HCT116 (cell line): ENCODE results near the gene SMIM26. TPM values are rescaled to one million over a fixed set of nuclear protein-coding genes. Genes with fewer than 3 reads are reported as not detected.

Source experiments
- ATAC-seq: fragments of 200-7000 bp; cut with Tn5 transposase; 2 replicates; pipeline ENCODE4 v1.9.1; 2020; ENCODE audit warnings: mild to moderate bottlenecking, moderate library complexity
- BruUV-seq: library from RNA; stranded (reverse); fragments of 400-500 nt; replicated peaks from 2 replicates; lab custom pipeline; 2021; lab: Mats Ljungman, UMichigan
- CTCF ChIA-PET: fragments of 300-600 bp; sonication (Branson Sonifier 250); formaldehyde crosslinking; loops from one replicate; lab custom pipeline; 2021; ENCODE audit warnings: antibody characterized with exemption; lab: Charles Lee
- POLR2A ChIA-PET: fragments of 300-600, 350-600 bp; sonication (Branson Sonifier 250); formaldehyde crosslinking; loops from one replicate; lab custom pipeline; 2021; ENCODE audit warnings: antibody characterized with exemption; lab: Charles Lee
- RAD21 ChIA-PET, 2 experiments: fragments of 300-600 bp; sonication (Branson Sonifier 250); formaldehyde crosslinking; loops; one replicate each; lab custom pipeline; 2023; ENCODE audit warnings: low total read pairs in 2 of 2; ENCODE audit not compliant: uncharacterized antibody in 2 of 2, unreplicated experiment in 2 of 2, low non-redundant PET in 1 of 2; lab: Charles Lee
- DNase-seq: peaks from one replicate; pipeline ENCODE4 v3.0.0-alpha.2; 2010; ENCODE audit warnings: low read depth, low spot score
- H2AFZ ChIP-seq: fragments of 200-600 bp; shearing (Covaris generic), sonication (generic); 2 replicates; pipeline ENCODE4 v1.6.1; 2017; ENCODE audit warnings: low read depth, mixed run types, mixed read lengths, antibody characterized with exemption, low read length; ENCODE audit not compliant: poor library complexity, severe bottlenecking
- H3K27ac ChIP-seq: 2 replicates; pipeline ENCODE4 v1.5.1; 2012; ENCODE audit warnings: low read depth, low read length
- H3K27me3 ChIP-seq: fragments of 200-600 bp; sonication (generic); 2 replicates; pipeline ENCODE4 v1.6.1; 2016; ENCODE audit warnings: mixed run types, low read length, mixed read lengths; ENCODE audit not compliant: insufficient read depth
- H3K36me3 ChIP-seq, 2 experiments: fragments of 200-500 bp in 1 of 2; fragments of 200-600 bp in 1 of 2; sonication (Bioruptor generic) in 1 of 2; sonication (generic) in 1 of 2; 2 replicates each; pipeline versions ENCODE4 v1.5.1 to v1.6.1; 2014 to 2016; ENCODE audit warnings: low read length in 2 of 2, inconsistent platforms in 1 of 2, mixed read lengths in 1 of 2, mixed run types in 1 of 2; ENCODE audit not compliant: insufficient read depth in 2 of 2, control insufficient read depth in 1 of 2
- H3K4me1 ChIP-seq, 2 experiments: fragments of 200-600 bp in 1 of 2; sonication (generic) in 1 of 2; 2 replicates each; pipeline versions ENCODE4 v1.5.1 to v1.6.1; 2012 to 2017; ENCODE audit warnings: low read length in 2 of 2, inconsistent platforms in 1 of 2, mild to moderate bottlenecking in 1 of 2, mixed read lengths in 1 of 2, mixed run types in 1 of 2, moderate library complexity in 1 of 2; ENCODE audit not compliant: insufficient read depth in 2 of 2, control insufficient read depth in 1 of 2
- H3K4me2 ChIP-seq: fragments of 200-600 bp; sonication (generic); 2 replicates; pipeline ENCODE4 v1.6.1; 2017; ENCODE audit warnings: mixed run types, low read length, mixed read lengths
- H3K4me3 ChIP-seq, 2 experiments: fragments of 200-600 bp in 1 of 2; sonication (generic) in 1 of 2; replicated peaks in 1 of 2; 2 replicates each; pipeline ENCODE4 v1.5.1; 2011 to 2016; ENCODE audit warnings: low read length in 2 of 2, control low read depth in 1 of 2, low read depth in 1 of 2, mild to moderate bottlenecking in 1 of 2, mixed read lengths in 1 of 2, mixed run types in 1 of 2
- H3K79me2 ChIP-seq: fragments of 200-600 bp; sonication (generic); 2 replicates; pipeline ENCODE4 v1.6.1; 2017; ENCODE audit warnings: mild to moderate bottlenecking, mixed run types, low read length, moderate library complexity, mixed read lengths; ENCODE audit not compliant: insufficient read depth
- H3K9ac ChIP-seq: fragments of 200-600 bp; sonication (generic); 2 replicates; pipeline ENCODE4 v1.6.1; 2016; ENCODE audit warnings: low read length, mixed read lengths
- H3K9me2 ChIP-seq: fragments of 200-600 bp; sonication (generic), shearing (Covaris generic); 2 replicates; pipeline ENCODE4 v1.6.1; 2017; ENCODE audit warnings: mixed run types, mild to moderate bottlenecking, moderate library complexity; ENCODE audit not compliant: insufficient read depth
- H3K9me3 ChIP-seq, 2 experiments: fragments of 200-500 bp in 1 of 2; fragments of 200-600 bp in 1 of 2; sonication (Bioruptor generic) in 1 of 2; sonication (generic) in 1 of 2; 2 replicates each; pipeline ENCODE4 v1.6.1; 2014 to 2017; ENCODE audit warnings: low read length in 2 of 2, mixed read lengths in 2 of 2, inconsistent platforms in 1 of 2, low read depth in 1 of 2, mild to moderate bottlenecking in 1 of 2, mixed run types in 1 of 2, moderate library complexity in 1 of 2; ENCODE audit not compliant: control insufficient read depth in 1 of 2, insufficient read depth in 1 of 2
- H4K20me1 ChIP-seq: fragments of 200-600 bp; sonication (generic), shearing (Covaris generic); 2 replicates; pipeline ENCODE4 v1.6.1; 2017; ENCODE audit warnings: mixed run types, mild to moderate bottlenecking, moderate library complexity; ENCODE audit not compliant: insufficient read depth
- CBX3 ChIP-seq: IDR thresholded peaks from 2 replicates; pipeline ENCODE4 v1.6.1; 2012; ENCODE audit warnings: low read depth
- CEBPB ChIP-seq: IDR thresholded peaks from 2 replicates; pipeline ENCODE4 v1.6.1; 2012; ENCODE audit warnings: low read depth
- EGR1 ChIP-seq: IDR thresholded peaks from 2 replicates; pipeline ENCODE4 v1.6.1; 2012; ENCODE audit warnings: low read depth
- ELF1 ChIP-seq: IDR thresholded peaks from 2 replicates; pipeline ENCODE4 v1.6.1; 2012; ENCODE audit warnings: low read depth, borderline replicate concordance
- EZH2 ChIP-seq: fragments of 200-600 bp; sonication (generic); IDR thresholded peaks from 2 replicates; pipeline ENCODE4 v1.6.1; 2017; ENCODE audit warnings: antibody characterized with exemption, mixed run types
- EZH2phosphoT487 ChIP-seq: fragments of 200-600 bp; IDR thresholded peaks from 2 replicates; pipeline ENCODE4 v1.6.1; 2018; ENCODE audit warnings: antibody characterized with exemption, borderline replicate concordance
- FOSL1 ChIP-seq: IDR thresholded peaks from 2 replicates; pipeline ENCODE4 v1.6.1; 2012; ENCODE audit warnings: low read depth
- JUND ChIP-seq: IDR thresholded peaks from 2 replicates; pipeline ENCODE4 v1.6.1; 2012
- POLR2AphosphoS5 ChIP-seq: IDR thresholded peaks from 2 replicates; pipeline ENCODE4 v1.6.1; 2011; ENCODE audit warnings: mild to moderate bottlenecking, low read depth, low read length, moderate library complexity
- REST ChIP-seq: IDR thresholded peaks from 2 replicates; pipeline ENCODE4 v1.6.1; 2012; ENCODE audit warnings: low read depth
- SIN3A ChIP-seq: IDR thresholded peaks from 2 replicates; pipeline ENCODE4 v1.6.1; 2012; ENCODE audit warnings: low read depth
- SP1 ChIP-seq: IDR thresholded peaks from 2 replicates; pipeline ENCODE4 v1.6.1; 2012; ENCODE audit warnings: low read depth
- SRF ChIP-seq: IDR thresholded peaks from 2 replicates; pipeline ENCODE4 v1.6.1; 2012; ENCODE audit warnings: low read depth
- YY1 ChIP-seq: IDR thresholded peaks from 2 replicates; pipeline ENCODE4 v1.6.1; 2011; ENCODE audit warnings: low read length, low read depth, moderate library complexity, mild to moderate bottlenecking; ENCODE audit not compliant: insufficient replicate concordance; ENCODE audit errors: extremely low read depth
- ZFX ChIP-seq: fragments of 450-650 bp; IDR thresholded peaks from 2 replicates; pipeline ENCODE4 v1.6.1; 2017
- ZNF274 ChIP-seq: fragments of 200-500 bp; sonication (Bioruptor generic); IDR thresholded peaks from 2 replicates; pipeline ENCODE4 v1.6.1; 2014; ENCODE audit warnings: mild to moderate bottlenecking, low read depth, low read length, inconsistent platforms
- intact Hi-C: fragments of 100-400 bp; cut with micrococcal nuclease; formaldehyde crosslinking; loops from 2 replicates; pipeline ENCODE4 v1.10.0; 2022
- total RNA-seq: library from RNA; stranded (reverse); gene quantifications from one replicate; pipeline ENCODE4 v1.2.1, GENCODE V29; 2021; ENCODE audit not compliant: unreplicated experiment
- TF ChIP-seq, protein P1 (sequence below): IDR thresholded peaks from 2 replicates; pipeline ENCODE4 v1.6.1; 2012
- TF ChIP-seq, protein P2 (sequence below): IDR thresholded peaks from 2 replicates; pipeline ENCODE4 v1.6.1; 2011; ENCODE audit warnings: mild to moderate bottlenecking, low read length, moderate library complexity; ENCODE audit not compliant: insufficient replicate concordance; ENCODE audit errors: extremely low read depth

Gene SMIM26
- total RNA-seq, 1 experiment from 2014 or later = 80.1 TPM

DNA sequence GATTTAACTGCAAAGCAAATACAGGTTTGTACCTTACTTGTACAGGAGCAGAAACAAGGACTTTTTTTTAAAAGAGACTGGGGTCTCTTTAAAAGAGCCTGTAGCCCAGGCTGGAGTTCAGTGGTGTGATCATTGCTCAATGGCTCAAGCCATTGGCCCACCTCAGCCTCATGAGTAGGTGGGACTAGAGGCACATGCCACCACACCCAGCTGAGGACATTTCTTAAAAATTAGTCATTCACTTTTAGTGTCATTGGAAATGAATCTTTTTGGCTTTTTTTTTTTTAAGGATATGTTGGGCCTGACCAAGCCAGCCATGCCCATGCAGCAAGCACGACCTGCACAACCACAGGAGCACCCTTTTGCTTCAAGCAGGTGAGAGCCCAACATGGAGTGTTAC is 42.6 kb upstream of the SMIM26 start:
- H3K4me3 ChIP-seq = no peak overlapping the region

More for the DNA sequence above, 42.6 kb upstream of the SMIM26 start:
- Histone ChIP-seq H4K20me1 (no peaks in the 10 kb centered on the region), H3K79me2 (no peaks in the 10 kb centered on the region), H3K9ac (no peak overlapping the region), H3K27me3 (no peaks in the 10 kb centered on the region), H3K9me2 (no peaks in the 10 kb centered on the region), H3K9me3 (no peaks in the 10 kb centered on the region), H3K27ac (no peak overlapping the region), H3K4me2 (peak overlapping the region; percentile 34), H2AFZ (no peak overlapping the region), H3K4me1 (peaks cover 5 to 16% of the 10 kb centered on the region in 2 experiments; a peak in 3 of 4 replicates), H3K36me3 (peaks cover 34 to 46% of the 10 kb centered on the region in 2 experiments)
- ChIA-PET POLR2A (interaction anchor here (0.6 kb wide), 1 partner anchor 9 kb away, joined by 3 read pairs; no protein-coding TSS in a partner anchor), CTCF (no interaction called here), RAD21 (no interaction called here)
- BruUV-seq = no TSS peak
- ATAC-seq (peak; percentile 54; the same call in 1 of the 2 replicates), DNase-seq (no peak)
- intact Hi-C loops = no loop called here
- TF ChIP-seq CEBPB = no peak
- no peak for TF ChIP-seq CBX3
- no peak for TF ChIP-seq JUND
- no peak for TF ChIP-seq ZNF274
- TF ChIP-seq SIN3A = no peak
- TF ChIP-seq, protein P1, sequence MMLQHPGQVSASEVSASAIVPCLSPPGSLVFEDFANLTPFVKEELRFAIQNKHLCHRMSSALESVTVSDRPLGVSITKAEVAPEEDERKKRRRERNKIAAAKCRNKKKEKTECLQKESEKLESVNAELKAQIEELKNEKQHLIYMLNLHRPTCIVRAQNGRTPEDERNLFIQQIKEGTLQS = no peak
- no peak for TF ChIP-seq SRF
- TF ChIP-seq EZH2 = no peak
- TF ChIP-seq, protein P2, sequence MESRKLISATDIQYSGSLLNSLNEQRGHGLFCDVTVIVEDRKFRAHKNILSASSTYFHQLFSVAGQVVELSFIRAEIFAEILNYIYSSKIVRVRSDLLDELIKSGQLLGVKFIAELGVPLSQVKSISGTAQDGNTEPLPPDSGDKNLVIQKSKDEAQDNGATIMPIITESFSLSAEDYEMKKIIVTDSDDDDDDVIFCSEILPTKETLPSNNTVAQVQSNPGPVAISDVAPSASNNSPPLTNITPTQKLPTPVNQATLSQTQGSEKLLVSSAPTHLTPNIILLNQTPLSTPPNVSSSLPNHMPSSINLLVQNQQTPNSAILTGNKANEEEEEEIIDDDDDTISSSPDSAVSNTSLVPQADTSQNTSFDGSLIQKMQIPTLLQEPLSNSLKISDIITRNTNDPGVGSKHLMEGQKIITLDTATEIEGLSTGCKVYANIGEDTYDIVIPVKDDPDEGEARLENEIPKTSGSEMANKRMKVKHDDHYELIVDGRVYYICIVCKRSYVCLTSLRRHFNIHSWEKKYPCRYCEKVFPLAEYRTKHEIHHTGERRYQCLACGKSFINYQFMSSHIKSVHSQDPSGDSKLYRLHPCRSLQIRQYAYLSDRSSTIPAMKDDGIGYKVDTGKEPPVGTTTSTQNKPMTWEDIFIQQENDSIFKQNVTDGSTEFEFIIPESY = no peak
- TF ChIP-seq EZH2phosphoT487 = no peak
- no peak for TF ChIP-seq ELF1
- no peak for TF ChIP-seq EGR1
- TF ChIP-seq FOSL1 = no peak
- no peak for TF ChIP-seq ZFX
- TF ChIP-seq YY1 = no peak
- no peak for TF ChIP-seq REST
- no peak for TF ChIP-seq SP1
- TF ChIP-seq POLR2AphosphoS5 = no peak
